A549 (cell line): ENCODE data around the gene HBQ1.
"Not testable (repeated sequence)": the region's sequence is repeated elsewhere in the genome, so short reads cannot be mapped to it uniquely, and the experiment has no call there.

Source experiments
- NPAS2 ChIP-seq: fragments of 250-450 bp; sonication (Bioruptor Pico); IDR thresholded peaks from 2 replicates; pipeline ENCODE4 v1.8.0; 2022; ENCODE audit warnings: mild to moderate bottlenecking, moderate library complexity, borderline replicate concordance
- REST ChIP-seq: fragments of 200-600 bp; sonication (generic); IDR thresholded peaks from 2 replicates; pipeline ENCODE4 v1.6.1; 2016; ENCODE audit warnings: antibody characterized with exemption, mild to moderate bottlenecking, moderate library complexity

GRCh38 chr16:176006-176405 lies 4.3 kb upstream of the HBQ1 start:
- TF ChIP-seq REST, NPAS2: not testable (repeated sequence)
